Large intestine (tissue), 3 donors: ENCODE measurements around the gene CFAP100. TPM values are rescaled to one million over a fixed set of nuclear protein-coding genes. Genes with fewer than 3 reads are reported as not detected.

Source experiments
- DNase-seq, 2 donors: peaks; one replicate each; pipeline versions ENCODE4 v3.0.0 to v3.0.0-alpha.2; 2013
- H3K27ac ChIP-seq: one replicate; pipeline ENCODE4 v1.5.1; 2013; ENCODE audit warnings: low read length
- H3K27me3 ChIP-seq: 2 replicates; pipeline ENCODE4 v1.6.1; 2013; ENCODE audit warnings: low read length; ENCODE audit not compliant: control insufficient read depth, insufficient read depth
- H3K36me3 ChIP-seq: 2 replicates; pipeline ENCODE4 v1.6.1; 2013; ENCODE audit warnings: low read length; ENCODE audit not compliant: control insufficient read depth, insufficient read depth
- H3K4me1 ChIP-seq: one replicate; pipeline ENCODE4 v1.6.1; 2013; ENCODE audit warnings: low read length; ENCODE audit not compliant: control insufficient read depth, insufficient read depth
- H3K4me3 ChIP-seq: one replicate; pipeline ENCODE4 v1.5.1; 2013; ENCODE audit warnings: low read length
- H3K9me3 ChIP-seq: one replicate; pipeline ENCODE4 v1.6.1; 2013; ENCODE audit warnings: mild to moderate bottlenecking, low read depth, low read length, moderate library complexity; ENCODE audit not compliant: control insufficient read depth
- WGBS: methylation state at CpG from one replicate; pipeline ENCODE4 v1.1.5; 2013; ENCODE audit warnings: low lambda C conversion rate; ENCODE audit not compliant: insufficient coverage; 5-methylcytosine and 5-hydroxymethylcytosine counted together
- polyA plus RNA-seq: library from polyadenylated mRNA; unstranded; fragments of 120-200 nt; gene quantifications from one replicate; pipeline ENCODE4 v1.2.1, GENCODE V29; 2013

The CFAP100 gene
- polyA plus RNA-seq, 1 donor = 0.45 TPM

GRCh38 chr3:126474498-126475412, 80.0 kb downstream of the CFAP100 start:
- Histone ChIP-seq H3K9me3 (no peaks in the 10 kb centered on the region), H3K4me3 (peak overlapping the region; percentile 64), H3K36me3 (peaks cover 23% of the 10 kb centered on the region), H3K27ac (peak overlapping the region; percentile 76), H3K27me3 (no peaks in the 10 kb centered on the region), H3K4me1 (peaks cover 19% of the 10 kb centered on the region)
- peak; percentile 37 to 75 for DNase-seq
- WGBS = 20% methylated on average over 1 of the region's 72 CpGs

GRCh38 chr3:126475413-126476114, 80.9 kb downstream of the CFAP100 start, which contains the start of gene ZXDC:
Gene ZXDC, minus strand, starts transcription at chr3:126475891. Its CDS starts 26 bp downstream, at chr3:126475865.
- no peaks in the 10 kb centered on the region for H3K27me3 ChIP-seq
- peak; percentile 97 for DNase-seq
- peak within 1 kb of the TSS; percentile 83 for H3K4me3 ChIP-seq
- WGBS = no CpG with 5 or more reads among the region's 112 CpGs
- H3K4me1 ChIP-seq = peaks cover 19% of the 10 kb centered on the region
- peaks cover 15% of the 10 kb centered on the region for H3K36me3 ChIP-seq
- no peaks in the 10 kb centered on the region for H3K9me3 ChIP-seq
- H3K27ac ChIP-seq = peak within 1 kb of the TSS; percentile 93

GRCh38 chr3:126476166-126477060, 81.7 kb downstream of the CFAP100 start:
- H3K27ac ChIP-seq = peak overlapping the region; percentile 93
- H3K27me3 ChIP-seq = no peaks in the 10 kb centered on the region
- peaks cover 6% of the 10 kb centered on the region for H3K36me3 ChIP-seq
- peak; percentile 42 to 75 for DNase-seq
- WGBS = 80% methylated on average over 3 of the region's 66 CpGs
- peak overlapping the region; percentile 83 for H3K4me3 ChIP-seq
- no peaks in the 10 kb centered on the region for H3K9me3 ChIP-seq
- H3K4me1 ChIP-seq = peaks cover 23% of the 10 kb centered on the region

- Histone ChIP-seq H3K4me1 (peaks cover 25% of the 10 kb centered on the region), H3K4me3 (no peak overlapping the region), H3K9me3 (no peaks in the 10 kb centered on the region), H3K27ac (no peak overlapping the region), H3K27me3 (no peaks in the 10 kb centered on the region), H3K36me3 (peaks cover 6% of the 10 kb centered on the region)
- no peak for DNase-seq
- no CpG with 5 or more reads among the region's 4 CpGs for WGBS
Observed at GRCh38 chr3:126477061-126477380, 82.3 kb downstream of the CFAP100 start.

GRCh38 chr3:126478581-126479310, 84.0 kb downstream of the CFAP100 start:
- no peak overlapping the region for H3K27ac ChIP-seq
- peaks cover 16% of the 10 kb centered on the region for H3K4me1 ChIP-seq
- no CpG with 5 or more reads among the region's 14 CpGs for WGBS
- H3K9me3 ChIP-seq = no peaks in the 10 kb centered on the region
- H3K36me3 ChIP-seq = no peaks in the 10 kb centered on the region
- no peak overlapping the region for H3K4me3 ChIP-seq
- DNase-seq = no peak
- H3K27me3 ChIP-seq = no peaks in the 10 kb centered on the region

- no peak for DNase-seq
- Histone ChIP-seq H3K9me3 (no peaks in the 10 kb centered on the region), H3K4me3 (no peak overlapping the region), H3K36me3 (no peaks in the 10 kb centered on the region), H3K4me1 (peaks cover 15% of the 10 kb centered on the region), H3K27me3 (no peaks in the 10 kb centered on the region), H3K27ac (no peak overlapping the region)
- WGBS = 83% methylated on average over 1 of the region's 1 CpG
Observed at GRCh38 chr3:126479642-126480041, 84.9 kb downstream of the CFAP100 start.

GRCh38 chr3:126480206-126480605, 85.5 kb downstream of the CFAP100 start:
- WGBS = no CpG with 5 or more reads among the region's 5 CpGs
- Histone ChIP-seq H3K27ac (no peak overlapping the region), H3K4me1 (peaks cover 15% of the 10 kb centered on the region), H3K4me3 (no peak overlapping the region), H3K27me3 (no peaks in the 10 kb centered on the region), H3K9me3 (no peaks in the 10 kb centered on the region), H3K36me3 (no peaks in the 10 kb centered on the region)
- no peak for DNase-seq

- H3K27ac ChIP-seq = no peak overlapping the region
- H3K36me3 ChIP-seq = no peaks in the 10 kb centered on the region
- no peak for DNase-seq
- H3K4me3 ChIP-seq = no peak overlapping the region
- H3K4me1 ChIP-seq = peaks cover 15% of the 10 kb centered on the region
- no peaks in the 10 kb centered on the region for H3K9me3 ChIP-seq
- WGBS = no CpG with 5 or more reads among the region's 8 CpGs
- no peaks in the 10 kb centered on the region for H3K27me3 ChIP-seq
Observed at GRCh38 chr3:126480861-126481260, 86.2 kb downstream of the CFAP100 start.

GRCh38 chr3:126481808-126482502, 87.2 kb downstream of the CFAP100 start:
- H3K4me3 ChIP-seq = no peak overlapping the region
- no peaks in the 10 kb centered on the region for H3K36me3 ChIP-seq
- no peaks in the 10 kb centered on the region for H3K27me3 ChIP-seq
- WGBS = no CpG with 5 or more reads among the region's 16 CpGs
- H3K27ac ChIP-seq = peak overlapping the region; percentile 48
- no peaks in the 10 kb centered on the region for H3K9me3 ChIP-seq
- peak; percentile 81 to 88 for DNase-seq
- H3K4me1 ChIP-seq = peaks cover 15% of the 10 kb centered on the region
